IPS DF 6.9 (cell line): ENCODE data around the gene LGALS9C.
"Not testable (repeated sequence)": the region's sequence is repeated elsewhere in the genome, so short reads cannot be mapped to it uniquely, and the experiment has no call there.

Experiments
- DNase-seq: peaks from one replicate; pipeline ENCODE4 v3.0.0-alpha.2; 2013; ENCODE audit warnings: low read depth, low spot score
- H3K27ac ChIP-seq: one replicate; pipeline ENCODE4 v1.5.1; 2013; ENCODE audit warnings: low read length, control low read depth
- H3K27me3 ChIP-seq: 2 replicates; pipeline ENCODE4 v1.6.1; 2013; ENCODE audit warnings: mild to moderate bottlenecking, low read length; ENCODE audit not compliant: control insufficient read depth, insufficient read depth
- H3K36me3 ChIP-seq: 2 replicates; pipeline ENCODE4 v1.6.1; 2013; ENCODE audit warnings: low read length; ENCODE audit not compliant: control insufficient read depth, insufficient read depth
- H3K4me1 ChIP-seq: 2 replicates; pipeline ENCODE4 v1.6.1; 2013; ENCODE audit warnings: low read length; ENCODE audit not compliant: control insufficient read depth, insufficient read depth
- H3K4me3 ChIP-seq: 2 replicates; pipeline ENCODE4 v1.5.1; 2013; ENCODE audit warnings: mild to moderate bottlenecking, low read length
- H3K9me3 ChIP-seq: 2 replicates; pipeline ENCODE4 v1.6.1; 2013; ENCODE audit warnings: low read length, inconsistent platforms; ENCODE audit not compliant: control insufficient read depth, insufficient read depth
- WGBS: extraction: QIAGEN DNeasy Blood & Tissue Kit; methylation state at CpG from one replicate; pipeline ENCODE4 v1.1.7; 2013; ENCODE audit warnings: mixed read lengths, missing lambda C conversion rate; ENCODE audit not compliant: insufficient read length, insufficient coverage; 5-methylcytosine and 5-hydroxymethylcytosine counted together

Gene LGALS9C

GRCh38 chr17:18499100-18499499 is 22.5 kb downstream of the LGALS9C start:
- not testable (repeated sequence) for H3K27me3 ChIP-seq, H3K4me1 ChIP-seq, DNase-seq, H3K27ac ChIP-seq, H3K36me3 ChIP-seq, H3K4me3 ChIP-seq, H3K9me3 ChIP-seq
- no CpG with 5 or more reads among the region's 6 CpGs for WGBS

GRCh38 chr17:18499756-18500155 is 23.2 kb downstream of the LGALS9C start:
- not testable (repeated sequence) for H3K4me3 ChIP-seq, H3K27me3 ChIP-seq, DNase-seq, H3K27ac ChIP-seq, H3K4me1 ChIP-seq, H3K36me3 ChIP-seq, H3K9me3 ChIP-seq
- WGBS = no CpG with 5 or more reads among the region's 15 CpGs

GRCh38 chr17:18500281-18500680 is 23.7 kb downstream of the LGALS9C start:
- H3K27me3 ChIP-seq, H3K27ac ChIP-seq, DNase-seq, H3K9me3 ChIP-seq, H3K4me3 ChIP-seq, H3K36me3 ChIP-seq, H3K4me1 ChIP-seq: not testable (repeated sequence)
- no CpG with 5 or more reads among the region's 10 CpGs for WGBS

GRCh38 chr17:18500816-18501215 is 24.2 kb downstream of the LGALS9C start:
- H3K27ac ChIP-seq, H3K27me3 ChIP-seq, H3K36me3 ChIP-seq, H3K4me1 ChIP-seq, H3K9me3 ChIP-seq, DNase-seq, H3K4me3 ChIP-seq: not testable (repeated sequence)
- no CpG with 5 or more reads among the region's 18 CpGs for WGBS

- WGBS = no CpG with 5 or more reads among the region's 5 CpGs
- not testable (repeated sequence) for H3K27me3 ChIP-seq, H3K27ac ChIP-seq, H3K36me3 ChIP-seq, H3K9me3 ChIP-seq, DNase-seq, H3K4me1 ChIP-seq, H3K4me3 ChIP-seq
These were observed 26.6 kb downstream of the LGALS9C start for GRCh38 chr17:18503221-18503620.

- DNase-seq = not testable (repeated sequence)
- WGBS = no CpG with 5 or more reads among the region's 9 CpGs
These were observed 31.1 kb downstream of the LGALS9C start for GRCh38 chr17:18507729-18508128.

GRCh38 chr17:18508667-18509066 is 32.1 kb downstream of the LGALS9C start:
- H3K4me3 ChIP-seq, H3K27me3 ChIP-seq, H3K9me3 ChIP-seq, H3K36me3 ChIP-seq, DNase-seq, H3K27ac ChIP-seq, H3K4me1 ChIP-seq: not testable (repeated sequence)
- WGBS = no CpG with 5 or more reads among the region's 3 CpGs

More at GRCh38 chr17:18507729-18508128, 31.1 kb downstream of the LGALS9C start:
- not testable (repeated sequence) for H3K4me1 ChIP-seq, H3K4me3 ChIP-seq, H3K36me3 ChIP-seq, H3K27ac ChIP-seq, H3K9me3 ChIP-seq, H3K27me3 ChIP-seq

- WGBS = no CpG with 5 or more reads among the region's 8 CpGs
- not testable (repeated sequence) for H3K9me3 ChIP-seq, H3K27ac ChIP-seq, H3K4me1 ChIP-seq, H3K27me3 ChIP-seq, DNase-seq, H3K4me3 ChIP-seq, H3K36me3 ChIP-seq
These were observed 44.5 kb downstream of the LGALS9C start for GRCh38 chr17:18521100-18521499.

- DNase-seq, H3K27ac ChIP-seq, H3K36me3 ChIP-seq, H3K9me3 ChIP-seq, H3K27me3 ChIP-seq, H3K4me3 ChIP-seq, H3K4me1 ChIP-seq: not testable (repeated sequence)
- WGBS = no CpG with 5 or more reads among the region's 9 CpGs
These were observed 48.4 kb downstream of the LGALS9C start for GRCh38 chr17:18525015-18525414.

- not testable (repeated sequence) for H3K9me3 ChIP-seq, H3K4me3 ChIP-seq, H3K4me1 ChIP-seq, H3K27ac ChIP-seq, H3K36me3 ChIP-seq, H3K27me3 ChIP-seq, DNase-seq
- no CpG with 5 or more reads among the region's 12 CpGs for WGBS
These were observed 49.7 kb downstream of the LGALS9C start for GRCh38 chr17:18526168-18526800.

- not testable (repeated sequence) for H3K36me3 ChIP-seq, H3K9me3 ChIP-seq, H3K4me3 ChIP-seq, DNase-seq, H3K27ac ChIP-seq, H3K27me3 ChIP-seq, H3K4me1 ChIP-seq
- no CpG with 5 or more reads among the region's 8 CpGs for WGBS
These were observed 50.8 kb downstream of the LGALS9C start for GRCh38 chr17:18527354-18527753.
